ENCODE measurements around the gene KCNJ12.

The KCNJ12 gene

DNA sequence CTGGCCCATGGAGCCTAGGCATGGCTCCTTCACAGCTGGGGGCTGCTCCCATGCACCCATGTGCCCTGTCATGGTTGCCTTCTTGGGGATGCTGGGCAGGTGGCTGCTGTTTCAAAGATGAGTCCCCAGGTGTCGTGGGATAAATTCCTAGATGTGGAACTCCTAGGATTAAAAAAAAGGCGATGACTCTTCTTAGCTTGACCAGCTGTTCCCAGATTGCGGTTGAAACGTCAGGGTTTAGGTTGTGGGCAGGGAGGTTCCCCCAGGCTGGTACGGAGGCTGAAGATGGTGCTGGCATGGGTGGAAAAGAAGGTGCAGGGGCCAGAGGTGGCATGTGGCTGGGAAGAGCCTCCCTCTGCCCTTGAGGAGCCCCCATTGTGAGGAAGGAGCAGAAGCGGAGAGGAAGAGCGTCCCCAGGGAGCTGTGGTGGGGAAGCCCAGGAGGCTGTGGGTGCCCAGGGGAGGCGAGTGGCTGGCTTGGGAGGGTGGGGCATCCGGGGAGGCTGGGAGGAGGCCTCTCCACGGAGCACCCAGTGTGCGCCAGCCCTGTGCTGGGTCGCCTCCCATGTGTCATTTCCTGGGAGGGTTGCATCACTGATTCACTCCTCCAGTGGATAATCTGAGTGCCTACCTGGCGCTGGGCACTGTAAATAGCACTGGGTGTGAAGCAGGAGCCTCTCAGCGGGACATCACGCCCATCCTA lies 7.5 kb upstream of the KCNJ12 start:
- Histone ChIP-seq H2AFZ (ENCODE audit: low read depth) (no peak overlapping the region), H3K4me3 (IDR thresholded peaks at IDR 0.05; ENCODE audit: insufficient read depth, low read depth, low read length) (no peak overlapping the region), H3K27me3 (ENCODE audit: insufficient read depth, low read depth) (no peaks in the 10 kb centered on the region), H3K27ac (no peak overlapping the region), H3K4me2 (no peak overlapping the region), H4K20me1 (ENCODE audit: insufficient read depth) (no peaks in the 10 kb centered on the region), H3K79me2 (ENCODE audit: insufficient read depth, low read depth) (no peaks in the 10 kb centered on the region), H3K36me3 (ENCODE audit: insufficient read depth) (no peaks in the 10 kb centered on the region), H3K9ac (no peak overlapping the region), H3K4me1 (ENCODE audit: low read depth, poor library complexity, severe bottlenecking) (no peaks in the 10 kb centered on the region)
- TF ChIP-seq CTCF (conservative IDR thresholded peaks at IDR 0.05; ENCODE audit: low read depth, low read length), result no peak

GRCh38 chr17:21369395-21369794 lies 6.8 kb upstream of the KCNJ12 start:
- Histone ChIP-seq H3K79me2 (ENCODE audit: insufficient read depth, low read depth) (no peaks in the 10 kb centered on the region), H3K27ac (no peak overlapping the region), H3K36me3 (ENCODE audit: insufficient read depth) (no peaks in the 10 kb centered on the region), H2AFZ (ENCODE audit: low read depth) (no peak overlapping the region), H4K20me1 (ENCODE audit: insufficient read depth) (no peaks in the 10 kb centered on the region), H3K4me1 (ENCODE audit: low read depth, poor library complexity, severe bottlenecking) (no peaks in the 10 kb centered on the region), H3K4me2 (no peak overlapping the region), H3K4me3 (IDR thresholded peaks at IDR 0.05; ENCODE audit: insufficient read depth, low read depth, low read length) (no peak overlapping the region), H3K27me3 (ENCODE audit: insufficient read depth, low read depth) (no peaks in the 10 kb centered on the region), H3K9ac (no peak overlapping the region)
- TF ChIP-seq CTCF (conservative IDR thresholded peaks at IDR 0.05; ENCODE audit: low read depth, low read length), result no peak

GRCh38 chr17:21370430-21370829 lies 5.7 kb upstream of the KCNJ12 start:
- H3K36me3 ChIP-seq (ENCODE audit: insufficient read depth), result no peaks in the 10 kb centered on the region
- no peak overlapping the region for H3K27ac ChIP-seq
- TF ChIP-seq CTCF (conservative IDR thresholded peaks at IDR 0.05; ENCODE audit: low read depth, low read length), result no peak
- no peaks in the 10 kb centered on the region for H3K27me3 ChIP-seq (ENCODE audit: insufficient read depth, low read depth)
- H3K79me2 ChIP-seq (ENCODE audit: insufficient read depth, low read depth), result no peaks in the 10 kb centered on the region
- no peak overlapping the region for H3K4me2 ChIP-seq
- no peak overlapping the region for H3K4me3 ChIP-seq (IDR thresholded peaks at IDR 0.05; ENCODE audit: insufficient read depth, low read depth, low read length)
- no peak overlapping the region for H3K9ac ChIP-seq
- H3K4me1 ChIP-seq (ENCODE audit: low read depth, poor library complexity, severe bottlenecking), result no peaks in the 10 kb centered on the region
- H2AFZ ChIP-seq (ENCODE audit: low read depth), result no peak overlapping the region
- no peaks in the 10 kb centered on the region for H4K20me1 ChIP-seq (ENCODE audit: insufficient read depth)

- H4K20me1 ChIP-seq (ENCODE audit: insufficient read depth), result no peaks in the 10 kb centered on the region
- no peaks in the 10 kb centered on the region for H3K79me2 ChIP-seq (ENCODE audit: insufficient read depth, low read depth)
- TF ChIP-seq CTCF (conservative IDR thresholded peaks at IDR 0.05; ENCODE audit: low read depth, low read length), result no peak
- no peaks in the 10 kb centered on the region for H3K4me1 ChIP-seq (ENCODE audit: low read depth, poor library complexity, severe bottlenecking)
- no peak overlapping the region for H3K4me2 ChIP-seq
- H3K36me3 ChIP-seq (ENCODE audit: insufficient read depth), result no peaks in the 10 kb centered on the region
- no peak overlapping the region for H3K4me3 ChIP-seq (IDR thresholded peaks at IDR 0.05; ENCODE audit: insufficient read depth, low read depth, low read length)
- H3K27ac ChIP-seq, result no peak overlapping the region
- H2AFZ ChIP-seq (ENCODE audit: low read depth), result no peak overlapping the region
- no peak overlapping the region for H3K9ac ChIP-seq
- H3K27me3 ChIP-seq (ENCODE audit: insufficient read depth, low read depth), result no peaks in the 10 kb centered on the region
Measured at GRCh38 chr17:21371511-21372081, 4.6 kb upstream of the KCNJ12 start.

Data from KMS-11 (cell line).